Mammary epithelial cell (primary cell): ENCODE data around the gene TNIP3.

Experiments
- CTCF ChIP-seq, 2 donors: IDR thresholded peaks in 1 of 2; conservative IDR thresholded peaks in 1 of 2; 2 replicates each; pipeline ENCODE4 v1.5.1; 2011 to 2012; ENCODE audit warnings: inconsistent platforms in 2 of 2, low read length in 2 of 2, mild to moderate bottlenecking in 2 of 2, control low read depth in 1 of 2, low read depth in 1 of 2; ENCODE audit not compliant: insufficient read depth in 1 of 2; ENCODE audit errors: extremely low read depth in 1 of 2
- EZH2 ChIP-seq: IDR thresholded peaks from 2 replicates; pipeline ENCODE4 v1.6.1; 2012; ENCODE audit warnings: low read length, inconsistent platforms, borderline replicate concordance

- TF ChIP-seq EZH2 (no peak), CTCF (conservative IDR thresholded peaks at IDR 0.05 in 1 of 2, IDR thresholded peaks at IDR 0.05 in 1 of 2; ENCODE audit: extremely low read depth in 1 of 2, insufficient read depth in 1 of 2, low read depth in 1 of 2, low read length in 2 of 2) (no peak)
Observed at GRCh38 chr4:121212806-121213205, 48.7 kb upstream of the TNIP3 start.
